RKO (cell line): ENCODE measurements around the gene PPP1CA.

Experiments used
- DNase-seq: peaks from one replicate; pipeline ENCODE4 v3.0.0-alpha.2; 2016; ENCODE audit warnings: low spot score

The PPP1CA gene

GRCh38 chr11:67369275-67369674 is 32.4 kb downstream of the PPP1CA start:
- DNase-seq: no peak

DNA sequence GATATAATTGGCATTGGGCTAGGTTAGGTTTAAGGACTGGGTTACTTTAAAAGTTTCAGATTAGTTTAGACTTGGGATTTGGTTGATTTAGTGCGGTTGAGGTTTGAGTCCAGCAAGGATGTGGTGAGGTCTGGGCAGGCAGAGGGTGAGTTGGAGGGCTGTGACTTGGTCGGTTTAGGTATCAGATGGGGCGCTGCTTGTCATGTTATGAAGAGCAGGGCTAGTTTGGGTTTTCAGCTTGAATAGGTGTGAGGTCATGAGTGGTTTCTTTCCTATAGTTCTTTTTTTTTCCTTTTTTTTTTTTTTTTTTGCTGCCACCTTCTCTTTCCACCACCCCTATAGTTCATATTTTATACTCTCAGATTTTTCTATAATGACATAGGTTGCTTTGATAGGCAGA is 33.0 kb downstream of the PPP1CA start:
- DNase-seq: no peak

- no peak for DNase-seq
Observed at GRCh38 chr11:67367761-67368227, 33.9 kb downstream of the PPP1CA start.

- no peak for DNase-seq
Observed at GRCh38 chr11:67366961-67367760, 34.5 kb downstream of the PPP1CA start.

DNA sequence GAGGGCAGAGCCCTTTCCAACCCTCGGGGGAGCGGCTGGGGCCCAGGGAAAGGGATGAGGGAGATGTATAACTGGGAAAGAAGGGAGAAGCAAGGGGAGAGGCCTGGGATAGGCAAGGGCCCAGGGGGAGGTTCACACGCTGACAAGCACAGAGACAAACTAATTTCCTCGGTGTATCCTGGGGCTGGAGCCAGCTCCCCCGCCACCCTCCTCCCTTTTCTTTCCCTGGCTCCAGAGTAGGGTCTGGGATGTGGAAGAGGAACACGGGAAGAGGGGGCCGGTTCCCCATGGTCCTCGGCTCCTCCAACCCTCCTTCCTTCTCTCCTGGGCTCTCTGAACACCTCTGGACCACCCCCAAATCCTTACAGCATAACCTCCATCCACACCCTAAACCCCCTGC is 35.1 kb downstream of the PPP1CA start:
- no peak for DNase-seq

- no peak for DNase-seq
Observed at GRCh38 chr11:67365736-67366444, 35.8 kb downstream of the PPP1CA start.

DNA sequence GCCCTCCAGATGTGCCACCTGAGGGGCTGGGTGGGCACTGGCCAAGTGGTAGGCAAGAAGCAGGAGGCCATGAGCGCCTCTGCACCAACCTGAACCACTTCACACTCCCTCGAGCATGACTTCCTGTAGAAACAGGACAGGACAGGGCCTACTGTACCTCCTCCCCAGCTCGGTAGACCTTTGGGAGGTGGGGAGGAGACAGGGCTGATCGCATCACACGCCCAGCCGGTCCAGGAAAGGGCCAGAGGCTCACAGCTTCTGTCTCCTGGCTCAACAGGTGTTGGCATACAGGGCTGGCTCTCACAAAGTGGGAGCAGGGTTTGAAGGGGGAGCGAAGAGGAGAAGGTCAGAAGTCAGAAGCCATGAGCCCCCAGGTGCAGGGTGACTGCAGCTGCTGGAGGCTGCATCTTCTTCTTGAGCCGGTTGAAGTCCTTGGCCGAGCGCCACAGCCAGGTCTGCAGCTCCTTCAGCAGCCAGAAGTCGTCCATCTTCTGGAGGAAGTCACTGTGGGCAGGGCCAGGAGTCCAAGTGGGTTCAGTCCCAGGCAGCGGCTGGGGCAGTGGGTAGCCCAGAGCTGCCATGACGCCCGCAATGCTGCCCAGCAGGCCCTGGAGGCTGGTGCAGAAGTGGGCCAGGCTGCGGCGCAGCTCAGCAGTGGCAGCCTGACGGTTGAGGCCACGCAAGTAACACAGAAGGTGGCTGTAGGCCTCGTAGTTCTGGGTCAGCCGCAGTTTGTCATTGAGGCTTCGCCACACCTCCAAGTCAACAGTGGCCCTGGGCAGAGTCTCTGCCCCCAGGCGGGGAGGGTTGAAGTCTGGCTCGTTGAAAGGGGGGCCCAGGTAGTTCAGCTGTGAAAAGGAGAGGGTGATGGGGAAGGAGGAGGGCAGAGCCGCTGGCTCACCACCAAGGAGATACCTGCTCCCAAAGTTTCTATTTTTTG is 36.6 kb downstream of the PPP1CA start:
- DNase-seq: no peak

DNA sequence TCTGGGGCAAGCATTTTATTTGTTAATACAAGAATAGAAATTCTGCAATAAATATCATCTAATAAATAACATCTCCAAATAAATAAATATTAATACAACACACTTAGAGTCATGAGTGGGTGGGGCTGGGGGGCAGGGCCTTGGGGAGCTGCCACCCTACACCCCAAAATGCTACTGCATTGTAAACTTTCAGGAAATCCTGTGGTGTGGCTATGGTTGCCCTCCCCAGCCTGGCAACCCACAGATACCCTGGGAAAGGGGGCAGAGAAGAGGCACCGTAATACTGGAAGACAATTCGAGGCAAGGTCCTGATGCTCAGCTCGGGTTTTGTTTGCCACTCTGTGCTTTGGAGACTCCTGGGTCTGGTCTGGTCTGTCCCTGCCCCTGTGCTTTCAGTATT is 37.5 kb downstream of the PPP1CA start:
- no peak for DNase-seq

DNA sequence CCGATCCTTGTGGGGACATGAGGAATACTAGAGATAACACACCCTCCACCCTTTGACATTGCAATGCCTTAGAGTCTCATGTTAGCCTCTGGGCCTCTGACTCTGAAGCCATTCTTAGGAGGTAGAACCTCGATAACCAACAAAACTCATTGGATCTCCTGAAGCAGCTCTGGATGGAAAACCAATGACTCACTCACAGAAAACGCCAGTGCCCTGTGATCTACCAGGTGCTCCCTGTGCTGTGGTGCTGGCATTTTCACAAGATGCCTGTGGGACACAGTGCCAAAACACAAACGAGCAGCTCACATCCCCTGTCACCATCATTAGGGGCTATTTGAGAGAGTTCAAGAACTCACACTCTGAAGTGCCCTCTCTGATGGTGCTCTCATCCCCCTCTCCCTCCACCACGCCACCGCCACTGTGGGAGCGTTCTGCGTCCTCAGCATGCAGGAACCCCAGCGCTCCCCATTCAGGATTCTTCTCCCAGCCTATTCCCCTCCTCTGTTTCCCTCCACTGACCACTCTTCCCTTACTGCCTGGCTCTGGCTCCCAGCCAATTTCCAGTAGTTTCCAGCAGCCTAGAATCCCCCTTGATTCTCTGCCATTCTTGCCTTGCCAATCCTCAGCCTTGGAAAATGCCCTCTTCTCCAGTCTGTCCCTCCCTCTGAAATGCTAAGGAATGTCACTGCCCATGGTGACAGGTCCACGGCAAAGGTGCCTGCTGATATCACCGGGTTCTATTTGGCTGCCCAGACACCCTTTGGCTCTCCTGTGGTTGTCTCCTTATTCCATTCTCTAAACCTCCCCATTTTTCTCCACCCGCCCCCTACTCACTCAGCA is 43.6 kb downstream of the PPP1CA start:
- DNase-seq: no peak

DNA sequence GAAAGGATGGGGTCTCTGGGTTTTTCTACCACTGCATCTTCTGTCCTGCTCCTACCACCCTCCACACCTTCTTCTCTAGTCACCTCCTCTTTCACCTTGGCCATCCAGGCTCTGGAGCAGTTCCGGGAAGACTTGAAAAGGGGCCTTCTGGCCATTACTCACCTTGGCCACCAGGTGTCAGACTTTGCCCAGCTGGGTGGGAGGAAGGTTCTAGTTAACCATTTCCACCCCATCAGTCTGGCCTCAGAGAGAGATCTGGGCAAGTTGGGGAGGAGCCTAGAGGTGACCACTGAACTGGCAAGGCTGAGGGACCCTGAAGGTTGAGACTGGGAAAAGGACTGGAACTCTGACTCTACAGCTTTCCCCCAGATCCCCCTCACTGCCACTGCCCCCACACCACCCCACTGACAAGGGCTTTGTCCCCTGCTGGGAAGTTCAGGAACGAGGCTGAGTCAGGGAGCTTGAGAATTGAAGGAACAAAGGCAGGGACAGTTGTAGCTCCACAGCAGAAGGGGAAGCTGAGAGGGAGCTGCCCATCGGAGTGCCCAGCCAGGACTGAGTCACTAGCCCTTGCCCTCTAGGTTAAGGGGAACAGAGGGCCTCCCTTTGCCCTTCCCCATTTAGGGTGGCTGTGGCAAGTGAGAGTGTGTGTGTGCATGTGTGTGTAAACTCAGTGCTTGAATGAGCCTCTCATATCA is 44.6 kb downstream of the PPP1CA start:
- peak; percentile 85 for DNase-seq

DNA sequence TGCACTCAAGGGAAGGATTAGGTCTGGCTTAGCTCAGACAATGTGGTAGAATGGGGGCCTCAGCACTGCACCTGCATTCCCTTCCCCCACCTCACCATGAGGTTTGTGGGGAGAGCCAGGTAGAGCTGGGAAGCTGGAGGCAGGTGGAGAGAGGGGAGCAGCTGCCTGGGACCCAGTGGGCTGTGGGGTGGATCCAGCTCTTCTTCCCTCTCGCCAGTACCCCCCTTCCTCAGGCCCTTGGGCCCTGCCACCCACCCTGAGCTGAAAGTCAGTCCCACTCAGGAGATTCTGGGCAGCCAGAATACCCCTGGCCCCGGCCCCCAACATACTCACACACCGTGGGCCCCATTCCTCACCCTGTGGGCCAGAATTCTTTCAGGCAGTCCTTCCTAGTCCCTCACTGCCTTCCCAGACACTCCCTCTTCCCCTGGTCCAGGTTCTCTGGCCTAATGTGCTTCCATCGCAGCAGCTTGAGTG is 45.2 kb downstream of the PPP1CA start:
- DNase-seq: no peak

DNA sequence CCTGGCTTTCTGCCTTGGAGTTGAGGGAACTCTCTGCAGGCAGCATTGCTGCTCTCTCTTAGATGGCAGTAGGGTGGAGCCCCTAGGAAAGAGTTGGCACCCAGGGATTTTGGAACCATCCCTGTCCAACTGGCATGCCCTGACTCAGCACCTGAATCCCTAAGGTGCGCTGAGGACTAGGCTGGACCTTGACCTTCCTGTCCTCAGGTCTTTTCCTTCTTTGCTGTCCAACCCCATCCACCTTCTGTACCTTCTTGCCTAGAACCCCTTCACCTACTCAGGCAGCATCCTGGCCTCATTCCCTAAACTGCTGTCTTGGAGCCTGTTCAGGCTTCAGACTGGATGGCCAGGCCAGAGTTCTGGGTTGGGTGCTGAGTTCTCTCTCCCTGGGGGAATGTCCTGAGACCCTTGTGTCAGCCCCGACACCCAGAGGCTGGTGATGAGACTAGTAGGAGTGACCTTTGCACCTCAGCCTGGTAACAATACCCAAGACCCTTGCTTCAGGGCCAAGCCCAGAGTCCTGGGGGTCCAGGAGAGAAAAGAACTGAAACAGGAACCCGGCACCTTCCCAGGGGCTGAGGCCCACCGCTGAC is 45.8 kb downstream of the PPP1CA start:
- DNase-seq: no peak

DNA sequence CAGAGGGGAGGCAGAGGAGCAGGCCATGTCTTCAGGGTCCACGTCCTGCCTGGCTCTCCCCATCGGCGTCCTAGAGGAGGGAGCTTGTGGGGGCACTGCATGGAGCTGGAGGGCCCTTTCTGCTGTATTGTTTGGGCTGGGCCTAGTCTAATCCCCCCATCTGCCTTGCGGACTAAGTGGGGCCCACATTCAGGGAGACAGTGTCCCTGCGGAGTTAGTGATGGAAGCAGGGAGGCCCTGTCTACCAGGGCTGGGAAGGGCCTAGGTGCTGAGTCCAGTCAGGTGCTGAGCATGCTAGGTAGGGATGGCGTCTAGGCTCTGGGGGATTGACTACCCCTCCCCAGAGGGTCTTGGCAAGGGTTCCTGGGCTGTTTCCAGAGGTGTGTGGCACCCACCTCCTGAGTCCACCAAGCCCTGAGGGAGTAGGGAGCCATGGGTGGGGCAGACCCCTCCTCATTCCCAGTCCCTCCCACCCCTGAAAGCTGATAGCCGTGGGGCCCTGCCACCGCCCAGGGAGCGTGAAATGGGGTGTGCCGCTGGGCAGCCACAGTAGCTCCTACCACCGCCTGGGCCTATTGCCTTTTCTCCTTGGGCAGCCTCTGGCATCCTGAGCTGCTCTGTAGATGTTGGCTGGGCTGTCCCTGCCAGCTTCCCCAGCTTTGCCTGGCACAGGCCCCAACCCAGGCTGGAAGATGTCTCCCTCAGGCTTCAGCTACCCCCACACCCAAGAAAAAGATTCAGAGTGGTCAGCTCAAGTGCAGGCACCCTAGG is 46.5 kb downstream of the PPP1CA start:
- no peak for DNase-seq

DNA sequence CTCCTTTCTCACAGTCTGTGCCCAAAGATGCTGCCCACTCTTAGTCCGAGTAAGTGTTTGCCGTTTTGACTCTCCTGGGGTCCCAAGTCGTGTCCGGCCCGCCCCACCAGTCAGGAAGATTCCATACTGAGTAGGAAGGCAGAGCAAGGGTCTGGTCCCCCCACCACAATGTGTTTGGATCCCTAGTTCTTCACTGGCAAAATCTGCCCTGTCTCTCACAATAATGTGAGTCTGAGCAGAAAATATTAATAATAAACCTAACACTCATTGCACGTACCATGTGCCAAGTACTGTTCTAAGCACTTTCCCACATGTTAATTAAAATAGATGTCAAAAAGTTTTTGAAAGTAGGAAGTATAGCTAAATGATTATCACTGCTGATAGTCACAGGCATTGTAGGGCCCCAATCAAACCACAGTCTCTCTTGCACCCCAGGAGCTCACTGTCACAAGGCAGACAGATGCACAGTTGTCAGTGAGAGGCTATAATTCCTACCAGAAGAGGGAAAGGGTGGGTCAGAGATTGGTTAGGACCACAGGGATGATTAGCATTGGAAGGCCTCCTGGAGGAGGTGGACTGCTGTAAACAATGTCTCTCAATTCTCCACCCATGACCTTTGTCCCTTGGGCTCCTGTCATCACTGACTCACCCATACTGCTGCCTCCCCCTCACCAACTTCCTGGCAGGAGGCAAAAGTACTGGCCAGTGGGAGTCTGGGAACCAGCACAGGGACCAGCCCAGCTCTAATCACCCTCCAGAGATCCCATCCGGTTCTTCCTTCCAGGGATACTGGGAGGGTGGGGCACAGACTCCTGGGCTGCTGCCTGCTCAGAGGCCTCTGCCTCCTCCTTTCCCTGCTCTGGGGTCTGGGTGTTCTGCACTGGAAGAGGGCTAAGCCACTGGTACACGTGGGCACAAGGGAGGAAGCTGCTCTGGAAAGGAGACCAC is 47.3 kb downstream of the PPP1CA start:
- DNase-seq: peak; percentile 97

DNA sequence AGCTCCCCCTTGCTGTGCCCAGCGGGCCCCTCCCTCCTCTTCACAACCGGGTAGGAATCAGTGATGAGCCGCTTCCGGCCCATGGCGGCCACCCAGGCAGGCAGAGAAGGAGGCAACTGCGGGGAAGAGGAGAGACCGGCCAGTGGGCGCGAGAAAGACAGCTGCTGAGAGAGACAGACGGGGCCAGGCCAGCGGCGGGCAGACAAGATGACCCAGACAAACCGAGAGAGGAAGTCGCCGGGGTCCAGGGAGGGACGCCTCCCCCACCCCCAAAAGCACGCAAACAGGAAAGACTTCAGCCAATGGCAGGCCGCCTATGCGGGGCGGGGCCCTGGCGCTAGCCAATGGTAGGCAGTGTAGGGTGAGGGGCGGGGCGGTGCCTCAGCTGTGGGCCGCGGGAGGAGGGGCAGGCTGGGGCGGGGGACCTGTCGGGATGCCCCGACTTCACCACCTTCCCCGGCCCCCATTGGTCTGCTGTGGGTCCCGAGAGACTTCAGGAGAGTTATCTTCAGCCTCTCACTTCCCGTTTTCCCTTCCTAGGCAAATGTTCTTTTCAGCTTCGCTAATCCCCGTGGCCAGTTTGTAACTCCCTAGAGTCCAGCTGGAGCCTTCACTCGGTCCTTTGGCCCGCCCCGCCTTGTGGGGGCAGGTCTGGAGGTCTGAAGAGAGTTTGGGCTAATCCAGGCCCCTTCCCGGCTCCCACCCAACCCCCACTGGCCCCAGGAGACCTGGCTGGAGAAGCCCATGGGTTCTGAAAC is 48.2 kb downstream of the PPP1CA start, which contains the start of gene POLD4:
Gene POLD4 (minus strand): TSS at position 230 of the 758 bp plus-strand sequence. CDS start 147 bp downstream, at position 83.
- DNase-seq: peak; percentile 95

GRCh38 chr11:67352546-67353316 is 48.9 kb downstream of the PPP1CA start:
- DNase-seq: no peak
